Esophagus mucosa (tissue), 1 donor: ENCODE results near the gene MAN2A2. TPM values are rescaled to one million over a fixed set of nuclear protein-coding genes. Genes with fewer than 3 reads are reported as not detected.

ENCODE experiments used
- ATAC-seq: fragments of 200-7000 bp; cut with Tn5 transposase; one replicate; pipeline ENCODE4 v1.9.1; 2020
- total RNA-seq: library from RNA; stranded (reverse); gene quantifications from one replicate; pipeline ENCODE4 v1.2.4, GENCODE V29; 2023
- donor health status: DM: yes; HTN: yes; CAD: no.

Gene MAN2A2
- total RNA-seq, 1 donor from 2014 or later: 15.3 TPM

DNA sequence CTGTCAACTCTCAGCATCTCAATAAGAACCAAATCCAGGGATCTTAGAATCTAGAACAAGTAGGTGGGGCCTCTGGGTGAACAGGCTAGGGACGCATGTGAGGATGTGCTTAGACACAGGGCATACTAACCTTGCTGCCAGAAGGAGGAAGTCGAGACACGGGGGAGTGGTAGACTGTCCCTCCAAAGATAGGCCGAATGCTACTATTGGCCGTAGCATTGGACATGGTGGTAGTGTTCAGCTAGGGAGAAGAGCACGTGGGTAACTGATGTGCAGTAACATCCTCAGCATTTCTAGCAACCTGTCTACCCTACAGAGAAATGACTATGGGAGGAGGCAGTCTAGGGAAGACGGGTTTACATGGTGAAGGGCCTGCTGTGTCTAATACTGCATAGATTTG, 67.2 kb downstream of the MAN2A2 start:
- no peak for ATAC-seq

DNA sequence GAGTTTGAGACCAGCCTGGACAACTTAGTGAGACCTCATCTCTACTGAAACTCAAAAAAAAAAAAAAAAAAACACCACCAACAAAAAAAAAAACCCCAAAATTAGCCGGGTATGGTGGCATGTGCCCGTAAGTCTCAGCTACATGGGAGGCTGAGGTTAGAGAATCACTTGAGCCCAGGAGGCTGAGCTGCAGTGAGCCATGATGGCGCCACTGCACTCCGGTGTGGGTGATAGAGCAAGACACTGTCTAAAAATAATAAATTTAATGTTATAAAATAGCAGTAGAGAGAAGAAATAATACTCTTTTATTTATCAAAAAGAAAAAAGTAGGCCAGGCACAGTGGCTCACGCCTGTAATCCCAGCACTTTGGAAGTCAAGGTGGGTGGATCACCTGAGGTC, 69.0 kb downstream of the MAN2A2 start:
- ATAC-seq: no peak

Other genes starting within 250 kb of the MAN2A2 start
- gene BLM, start 186.0 kb upstream of the MAN2A2 start, total RNA-seq: 4.3 TPM
- 30.6 TPM for gene FURIN, start 34.7 kb upstream of the MAN2A2 start, total RNA-seq
- gene FES, start 18.8 kb upstream of the MAN2A2 start, total RNA-seq: 3.8 TPM
- 10.6 TPM for gene HDDC3, start 29.2 kb downstream of the MAN2A2 start, total RNA-seq
- gene UNC45A, start 32.0 kb downstream of the MAN2A2 start, total RNA-seq: 48.9 TPM
- 8.8 TPM for gene RCCD1, start 51.6 kb downstream of the MAN2A2 start, total RNA-seq
- 49.4 TPM for gene PRC1, start 91.2 kb downstream of the MAN2A2 start, total RNA-seq
- 13.4 TPM for gene VPS33B, start 119.3 kb downstream of the MAN2A2 start, total RNA-seq
- gene SV2B, start 197.0 kb downstream of the MAN2A2 start, total RNA-seq: 0.28 TPM